Fibroblast of skin of right quadriceps (primary cell): ENCODE results near the gene DHRS12.
"Not testable (repeated sequence)": the region's sequence is repeated elsewhere in the genome, so short reads cannot be mapped to it uniquely, and the experiment has no call there.

Experiments used
- DNase-seq: peaks from one replicate; pipeline ENCODE4 v3.0.0-alpha.2; 2013

Gene DHRS12

DNA sequence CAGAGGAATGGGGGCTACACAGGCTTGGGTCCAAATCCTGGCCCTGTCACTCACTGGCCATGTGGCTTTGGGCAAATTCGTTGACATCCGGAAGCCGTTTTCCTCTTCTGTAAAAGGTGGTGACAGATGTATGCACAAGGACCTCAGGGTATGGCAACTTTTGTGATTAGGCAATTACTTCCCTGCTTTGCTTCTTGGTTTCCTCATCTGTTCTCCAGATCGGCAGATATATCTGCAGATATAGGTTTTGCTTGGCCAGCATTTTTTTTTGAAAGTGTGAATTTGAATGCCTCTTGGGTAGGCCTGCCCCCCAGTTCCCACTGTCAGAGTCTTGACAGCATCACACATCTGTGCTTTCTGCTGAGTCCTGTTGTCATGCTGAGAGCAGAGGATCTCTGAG is 23.3 kb upstream of the DHRS12 start:
- DNase-seq = no peak

DNA sequence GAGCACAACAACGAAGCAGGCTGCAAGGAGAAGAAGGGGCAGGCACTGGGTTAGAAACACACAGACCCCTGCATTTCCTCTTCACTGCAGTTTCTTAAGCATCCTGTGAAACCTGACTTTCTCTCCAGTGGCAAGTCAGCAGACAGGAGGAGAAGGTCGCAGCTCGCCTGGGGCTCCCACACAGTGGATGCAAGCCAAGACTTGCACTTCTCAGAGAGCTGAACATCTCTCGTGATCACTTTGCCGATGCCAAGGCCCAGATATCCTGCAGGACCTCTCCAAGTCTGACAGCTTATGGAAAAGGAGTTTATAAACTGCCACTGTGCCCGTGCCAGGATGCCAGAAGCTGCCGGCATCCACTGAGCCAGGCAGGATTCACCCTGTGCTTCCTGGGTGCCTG is 22.6 kb upstream of the DHRS12 start:
- DNase-seq = no peak

DNA sequence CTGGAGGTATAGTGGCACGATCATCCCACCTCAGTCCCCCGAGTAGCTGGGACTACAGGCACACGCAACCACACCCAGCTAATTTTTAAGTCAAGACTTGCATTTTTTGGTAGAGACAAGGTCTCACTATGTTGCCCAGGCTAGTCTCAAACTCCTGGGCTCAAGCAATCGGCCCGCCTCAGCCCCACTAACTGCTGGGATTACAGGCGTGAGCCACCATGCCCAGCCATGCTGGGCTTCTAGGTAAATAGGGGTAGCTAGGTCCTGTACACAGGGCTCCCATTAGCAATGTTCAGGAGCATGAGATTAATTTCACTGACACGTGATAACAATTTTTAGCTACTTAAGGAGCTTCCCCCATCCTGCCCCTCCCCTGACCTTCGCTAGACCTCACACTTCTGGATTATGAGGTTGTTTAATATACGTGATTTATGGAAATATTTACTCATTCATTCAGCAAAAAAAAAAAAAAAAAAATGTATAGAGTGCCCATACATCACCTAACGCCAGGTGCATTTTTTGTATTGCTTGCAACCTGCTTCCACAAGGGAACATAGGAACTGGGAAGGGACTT is 21.8 kb upstream of the DHRS12 start:
- no peak for DNase-seq

DNA sequence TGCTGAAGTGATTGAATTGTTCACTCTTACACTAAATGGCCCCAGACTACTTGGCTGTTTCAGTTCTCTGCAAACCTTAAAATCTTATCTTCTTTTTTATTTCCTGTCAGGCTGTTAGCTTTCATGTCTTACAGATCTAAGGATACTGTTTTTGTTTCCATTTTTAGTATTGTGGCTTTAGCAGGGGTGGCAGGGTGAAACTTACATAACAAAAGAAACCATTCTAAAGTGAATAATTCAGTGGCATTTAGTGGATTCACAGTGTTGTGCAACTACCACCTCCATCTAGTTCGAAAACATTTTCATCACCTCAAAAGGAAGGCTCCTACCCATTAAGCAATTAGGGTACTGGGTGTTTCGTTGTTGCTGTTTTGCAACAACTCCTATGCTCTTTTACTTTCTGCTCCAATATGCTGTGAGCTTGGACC is 21.2 kb upstream of the DHRS12 start:
- DNase-seq = no peak

DNA sequence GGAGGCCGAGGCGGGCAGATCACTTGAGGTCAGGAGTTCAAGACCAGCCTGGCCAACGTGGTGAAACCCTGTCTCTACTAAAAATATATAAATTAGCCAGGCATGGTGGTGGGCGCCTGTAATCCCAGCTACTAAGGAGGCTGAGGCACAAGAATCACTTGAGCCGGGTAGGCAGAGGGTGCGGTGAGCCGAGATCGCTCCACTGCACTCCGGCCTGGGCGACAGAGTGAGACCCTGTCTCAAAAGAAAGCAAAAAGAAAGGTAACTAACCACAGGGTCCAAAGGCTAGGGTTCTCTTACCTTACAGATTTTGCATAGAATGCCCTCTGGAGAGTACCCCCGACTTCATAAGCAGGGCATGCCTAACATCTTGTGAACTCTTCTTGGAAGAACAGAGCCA is 20.7 kb upstream of the DHRS12 start:
- DNase-seq = not testable (repeated sequence)

GRCh38 chr13:51823863-51824262 is 19.9 kb upstream of the DHRS12 start:
- DNase-seq = no peak

DNA sequence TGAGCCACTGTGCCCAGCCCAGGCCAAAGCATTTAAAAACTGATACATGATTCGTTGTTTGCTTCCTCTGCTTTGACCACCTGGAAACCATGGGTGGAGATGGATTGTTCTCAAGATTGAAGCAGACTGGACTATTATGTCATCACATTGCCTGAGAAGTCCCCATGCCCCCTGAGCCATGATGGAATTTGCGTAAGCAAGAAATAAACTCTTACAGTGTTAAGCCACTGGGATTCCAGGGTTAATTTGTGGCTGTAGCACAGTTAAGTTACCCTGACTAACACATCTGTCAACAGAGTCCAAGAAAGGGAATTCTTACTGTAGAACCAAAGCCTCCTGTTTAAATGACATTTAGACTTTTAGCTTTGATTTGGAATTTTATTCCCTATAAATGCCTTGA is 19.4 kb upstream of the DHRS12 start:
- no peak for DNase-seq

GRCh38 chr13:51822106-51822815 is 18.3 kb upstream of the DHRS12 start:
- DNase-seq = no peak

- DNase-seq = no peak
Measured at GRCh38 chr13:51821606-51822005, 17.6 kb upstream of the DHRS12 start.

DNA sequence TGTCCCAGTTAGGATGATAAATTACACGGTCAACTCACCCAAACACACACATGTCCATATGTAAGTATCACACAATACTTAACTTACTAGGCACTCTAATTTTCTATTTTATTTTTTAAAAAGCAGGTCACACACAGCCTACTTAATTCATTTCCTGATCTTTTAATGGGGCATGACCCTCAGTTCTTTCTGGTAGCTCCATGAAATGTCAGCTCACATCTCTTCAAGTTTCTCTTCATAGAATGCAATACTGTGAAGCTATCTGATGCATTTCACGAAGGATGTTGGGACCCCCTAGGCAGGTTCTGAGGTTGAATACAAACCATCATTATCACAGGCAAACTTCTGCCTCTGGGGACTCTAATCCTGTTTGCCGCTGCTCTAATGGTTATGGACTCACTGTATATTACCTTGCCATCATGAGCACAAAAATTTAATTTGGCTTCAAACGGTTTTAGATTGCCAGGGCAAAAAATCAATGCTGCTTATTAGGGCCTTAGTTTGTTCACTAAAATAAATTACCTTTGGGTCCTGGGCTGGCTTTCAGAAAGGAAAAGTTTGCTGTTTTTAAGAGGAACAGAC is 16.1 kb upstream of the DHRS12 start:
- no peak for DNase-seq

DNA sequence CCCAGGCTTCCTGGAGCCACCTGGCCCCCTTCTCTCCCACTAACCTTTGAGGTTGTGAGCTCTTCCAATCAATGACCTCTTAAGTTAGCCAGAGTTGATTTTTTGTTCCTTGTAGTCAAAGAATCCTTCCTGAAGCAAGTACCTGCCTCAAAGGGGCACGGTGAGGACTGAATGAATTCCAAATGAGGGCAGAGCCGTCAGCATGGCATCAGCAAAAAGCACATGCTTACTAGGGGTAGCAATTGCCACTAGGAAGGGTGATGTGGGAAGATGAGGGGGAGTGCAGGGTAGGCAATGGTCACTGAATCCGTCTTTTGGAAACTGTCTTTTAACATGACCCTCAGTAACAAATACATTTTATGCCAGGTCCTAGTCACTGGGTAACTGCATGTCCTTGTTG is 15.6 kb upstream of the DHRS12 start:
- DNase-seq = no peak

DNA sequence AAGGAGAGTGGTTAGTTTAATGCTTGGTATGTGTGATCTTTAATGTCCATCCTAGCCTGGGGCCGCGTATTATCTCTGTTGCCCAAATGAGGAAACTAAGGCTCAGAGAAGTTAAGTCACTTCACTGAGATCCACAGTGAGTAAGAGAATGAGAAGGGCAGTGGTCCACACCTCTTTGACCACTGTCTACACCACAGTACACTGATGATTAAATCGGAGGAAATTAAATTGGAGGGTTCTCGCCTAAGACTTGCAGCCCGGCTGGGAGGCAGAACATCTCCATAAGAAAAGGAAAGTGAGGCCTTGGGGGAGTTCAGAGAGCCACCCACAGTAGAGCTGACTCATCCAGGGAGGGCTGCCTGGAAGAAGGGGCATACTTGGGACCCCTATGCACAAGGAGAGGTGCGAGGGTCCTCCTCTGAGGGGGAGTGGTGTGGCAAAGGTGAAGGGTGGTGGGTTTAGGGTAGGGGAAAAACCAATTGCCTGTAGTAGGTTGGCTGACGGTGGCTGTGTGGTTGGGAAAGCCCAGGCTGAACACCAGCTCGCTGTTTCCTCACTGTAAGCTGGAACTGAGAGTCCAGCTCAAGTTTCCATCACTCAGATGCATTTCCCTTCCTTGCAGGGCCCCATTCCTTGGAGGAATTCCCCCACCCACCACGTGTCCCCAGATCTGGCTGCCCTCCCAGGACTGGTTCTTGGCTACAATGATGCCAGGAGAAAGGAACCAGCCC is 15.0 kb upstream of the DHRS12 start:
- DNase-seq = no peak

DNA sequence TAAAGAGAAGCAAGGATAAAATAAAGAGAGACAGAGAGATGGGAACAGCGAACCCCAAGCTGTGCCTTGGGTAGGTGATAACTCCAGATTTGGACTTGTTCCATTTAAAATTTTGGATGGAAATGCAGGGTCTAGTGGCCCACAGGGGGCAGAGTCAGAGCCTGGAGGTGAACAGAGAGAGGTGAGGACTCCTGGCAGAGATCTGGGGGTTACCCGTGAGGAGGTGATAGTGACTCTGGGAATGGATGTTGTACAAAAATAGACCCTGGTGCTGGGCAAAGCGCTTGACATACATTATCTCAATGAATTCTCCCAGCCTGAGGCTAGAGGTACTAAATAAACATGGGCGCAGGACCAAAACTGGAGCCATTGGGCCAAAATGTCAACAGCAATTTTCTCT is 14.3 kb upstream of the DHRS12 start:
- no peak for DNase-seq

- no peak for DNase-seq
Measured at GRCh38 chr13:51817717-51818116, 13.8 kb upstream of the DHRS12 start.

- no peak for DNase-seq
Measured at GRCh38 chr13:51816604-51817249, 12.8 kb upstream of the DHRS12 start.

GRCh38 chr13:51815848-51816247 is 11.9 kb upstream of the DHRS12 start:
- DNase-seq = no peak

DNA sequence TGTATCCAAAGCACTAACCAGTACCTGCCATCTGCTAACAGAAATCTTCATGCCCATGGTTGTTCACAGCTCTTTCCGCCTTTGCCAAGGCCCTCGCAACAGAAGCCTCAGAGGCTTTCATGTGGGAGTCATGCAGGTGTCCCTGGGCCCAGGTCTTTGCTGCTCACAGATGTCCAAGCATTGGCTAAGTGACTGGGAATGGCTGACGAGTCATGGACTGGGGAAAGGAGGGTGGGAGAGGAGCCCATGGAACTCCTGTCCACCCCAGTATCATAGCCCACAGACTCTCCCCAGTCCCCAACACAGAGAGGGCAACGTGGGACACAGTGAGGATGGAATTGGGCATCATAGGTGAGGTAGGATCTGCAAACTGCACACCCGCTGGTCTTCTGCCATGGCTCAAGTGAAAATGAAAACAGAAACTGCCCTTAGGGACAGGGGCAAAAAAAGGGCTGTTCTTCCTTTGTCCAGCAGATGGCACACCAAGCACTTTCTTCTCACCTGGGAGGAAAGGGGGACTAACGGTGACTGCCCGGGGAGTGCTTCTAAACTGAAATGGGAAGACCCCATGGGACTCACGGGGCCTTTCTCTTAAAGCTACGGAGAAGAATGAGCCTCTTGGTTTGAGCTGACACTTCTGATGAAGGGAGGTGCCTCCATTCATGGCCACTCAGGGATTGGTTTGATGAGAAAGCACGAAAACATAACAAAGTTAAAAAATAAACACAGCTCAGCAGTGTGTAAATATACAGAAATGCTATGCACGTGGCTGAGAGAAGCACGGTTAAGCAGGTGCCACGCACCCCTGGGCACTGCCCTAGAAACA is 11.1 kb upstream of the DHRS12 start:
- DNase-seq = peak; percentile 41

DNA sequence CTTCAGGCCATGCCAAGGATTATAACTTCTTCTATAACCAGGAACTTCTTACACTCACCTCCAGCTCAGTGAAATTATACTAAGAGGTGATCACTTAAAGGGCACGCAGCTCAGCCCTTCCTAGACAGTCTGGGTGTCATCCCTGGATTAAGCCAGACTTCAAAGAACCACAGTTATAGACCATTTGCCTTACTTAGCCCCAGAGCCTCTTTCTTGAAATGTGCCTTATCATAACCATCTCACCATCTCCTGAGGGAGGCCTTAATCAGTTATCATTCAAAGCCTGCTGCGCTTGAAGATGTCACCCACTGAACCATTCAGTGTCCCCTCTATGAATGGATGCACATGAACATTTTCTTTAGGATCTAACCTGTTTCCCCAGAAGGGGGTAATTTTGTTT is 10.1 kb upstream of the DHRS12 start:
- no peak for DNase-seq

GRCh38 chr13:51811920-51812451 is 8.0 kb upstream of the DHRS12 start:
- DNase-seq = no peak

GRCh38 chr13:51811046-51811445 is 7.1 kb upstream of the DHRS12 start:
- DNase-seq = no peak

GRCh38 chr13:51808811-51809210 is 4.8 kb upstream of the DHRS12 start:
- DNase-seq = no peak

- no peak for DNase-seq
Measured at GRCh38 chr13:51807041-51807440, 3.1 kb upstream of the DHRS12 start.
